Keratinocyte (primary cell): ENCODE measurements around the gene COL20A1. TPM values are rescaled to one million over a fixed set of nuclear protein-coding genes. Genes with fewer than 3 reads are reported as not detected.

Source experiments
- DNase-seq: peaks from one replicate; pipeline ENCODE4 v3.0.0-alpha.2; 2011; ENCODE audit warnings: low read depth, missing footprints, low spot score
- FAIRE-seq: peaks from 2 replicates; lab custom pipeline; 2011; peaks lifted over from hg19 to GRCh38; lab: Jason Lieb, UNC
- H2AFZ ChIP-seq: 2 replicates; pipeline ENCODE4 v1.6.0; 2012; ENCODE audit warnings: low read length, control low read depth, inconsistent platforms; ENCODE audit not compliant: control insufficient read depth
- H3K27ac ChIP-seq: 2 replicates; pipeline ENCODE4 v1.5.1; 2011; ENCODE audit warnings: low read length; ENCODE audit not compliant: control insufficient read depth, insufficient read depth
- H3K27me3 ChIP-seq: 3 replicates; pipeline ENCODE4 v1.6.0; 2011; ENCODE audit warnings: low read length; ENCODE audit not compliant: control insufficient read depth, insufficient read depth; ENCODE audit errors: extremely low read depth
- H3K36me3 ChIP-seq, 2 experiments: 2 replicates in 1 of 2; 3 replicates in 1 of 2; pipeline ENCODE4 v1.5.1; 2011; ENCODE audit warnings: low read length in 2 of 2, mild to moderate bottlenecking in 1 of 2; ENCODE audit not compliant: control insufficient read depth in 2 of 2, insufficient read depth in 2 of 2; ENCODE audit errors: extremely low read depth in 1 of 2
- H3K4me1 ChIP-seq: 3 replicates; pipeline ENCODE4 v1.5.1; 2011; ENCODE audit warnings: low read length; ENCODE audit not compliant: control insufficient read depth, insufficient read depth; ENCODE audit errors: extremely low read depth
- H3K4me2 ChIP-seq: 3 replicates; pipeline ENCODE4 v1.6.0; 2011; ENCODE audit warnings: low read depth, low read length; ENCODE audit not compliant: control insufficient read depth, insufficient read depth; ENCODE audit errors: extremely low read depth
- H3K4me3 ChIP-seq, 3 experiments: fragments of 200-600 bp in 1 of 3; sonication (generic) in 1 of 3; 2 replicates in 2 of 3; 3 replicates in 1 of 3; pipeline ENCODE4 v1.5.1; 2011 to 2016; ENCODE audit warnings: low read length in 3 of 3, mild to moderate bottlenecking in 3 of 3, control low read depth in 2 of 3, inconsistent platforms in 1 of 3, low read depth in 1 of 3, mixed read lengths in 1 of 3, mixed run types in 1 of 3, moderate library complexity in 1 of 3; ENCODE audit not compliant: control insufficient read depth in 2 of 3, insufficient read depth in 2 of 3; ENCODE audit errors: extremely low read depth in 1 of 3
- H3K79me2 ChIP-seq: 2 replicates; pipeline ENCODE4 v1.6.0; 2012; ENCODE audit warnings: low read length; ENCODE audit not compliant: control insufficient read depth, insufficient read depth
- H3K9ac ChIP-seq: 3 replicates; pipeline ENCODE4 v1.6.0; 2011; ENCODE audit warnings: low read length; ENCODE audit not compliant: control insufficient read depth, insufficient read depth; ENCODE audit errors: extremely low read depth
- H3K9me1 ChIP-seq: 3 replicates; pipeline ENCODE4 v1.6.0; 2011; ENCODE audit warnings: low read length; ENCODE audit not compliant: control insufficient read depth, insufficient read depth; ENCODE audit errors: extremely low read depth
- H3K9me3 ChIP-seq: 2 replicates; pipeline ENCODE4 v1.5.1; 2012; ENCODE audit warnings: low read depth, low read length; ENCODE audit not compliant: control insufficient read depth
- H4K20me1 ChIP-seq: 3 replicates; pipeline ENCODE4 v1.6.0; 2011; ENCODE audit warnings: low read length; ENCODE audit not compliant: control insufficient read depth, insufficient read depth; ENCODE audit errors: extremely low read depth
- CTCF ChIP-seq, 3 experiments: IDR thresholded peaks in 1 of 3; conservative IDR thresholded peaks in 1 of 3; optimal IDR thresholded peaks in 1 of 3; 2 replicates in 2 of 3; 3 replicates in 1 of 3; pipeline versions ENCODE3 to v1.5.1; 2011; ENCODE audit warnings: low read length in 3 of 3, mild to moderate bottlenecking in 3 of 3, moderate library complexity in 2 of 3, control low read depth in 1 of 3, inconsistent platforms in 1 of 3; ENCODE audit not compliant: insufficient read depth in 2 of 3; ENCODE audit errors: extremely low read depth in 1 of 3
- EZH2 ChIP-seq: IDR thresholded peaks from one replicate; pipeline ENCODE4 v1.6.1; 2012; ENCODE audit warnings: inconsistent platforms, mild to moderate bottlenecking, low read length, moderate library complexity
- dilution Hi-C: fragments of 300-500 bp; cut with MboI; formaldehyde crosslinking; loops from one replicate; pipeline ENCODE4 v1.7.0; 2020; ENCODE audit warnings: low sequenced_read_pairs; ENCODE audit not compliant: extremely low pct_ligation_motif_present
- polyA plus RNA-seq, 5 experiments: library from polyadenylated mRNA; depleted of rRNA in 3 of 5; stranded (reverse) in 3 of 5; stranded (forward) in 1 of 5; unstranded in 1 of 5; fragments of >200 nt; gene quantifications; 1 replicate in 1 of 5; 2 replicates in 3 of 5; 3 replicates in 1 of 5; pipeline versions ENCODE4 v1.2.1 to v1.2.3, GENCODE V29; 2011 to 2012; ENCODE audit warnings: missing spikeins in 2 of 5, low read depth in 1 of 5, low replicate concordance in 1 of 5

The COL20A1 gene
- polyA plus RNA-seq, 1 donor (not counting 4 experiments of a cell fraction or from before 2014, with no cell fraction given): not detected

- Histone ChIP-seq H3K27ac (no peak overlapping the region), H3K36me3 (no peaks in the 10 kb centered on the region), H3K4me1 (no peaks in the 10 kb centered on the region), H3K9ac (no peak overlapping the region), H3K9me1 (no peaks in the 10 kb centered on the region), H3K27me3 (peaks cover 14% of the 10 kb centered on the region), H3K4me2 (no peak overlapping the region), H3K4me3 (no peak overlapping the region), H3K79me2 (no peaks in the 10 kb centered on the region), H4K20me1 (no peaks in the 10 kb centered on the region), H2AFZ (no peak overlapping the region), H3K9me3 (no peaks in the 10 kb centered on the region)
- dilution Hi-C loops: no loop called here
- no peak for TF ChIP-seq EZH2
- no peak for TF ChIP-seq CTCF (optimal IDR thresholded peaks at IDR 0.05 in 1 of 3, IDR thresholded peaks at IDR 0.05 in 1 of 3, conservative IDR thresholded peaks at IDR 0.05 in 1 of 3; ENCODE audit: extremely low read depth in 1 of 3, insufficient read depth in 2 of 3, low read length in 3 of 3)
- DNase-seq: no peak
- FAIRE-seq: no peak
These were observed 24.8 kb downstream of the COL20A1 start for GRCh38 chr20:63317601-63318291.

DNA sequence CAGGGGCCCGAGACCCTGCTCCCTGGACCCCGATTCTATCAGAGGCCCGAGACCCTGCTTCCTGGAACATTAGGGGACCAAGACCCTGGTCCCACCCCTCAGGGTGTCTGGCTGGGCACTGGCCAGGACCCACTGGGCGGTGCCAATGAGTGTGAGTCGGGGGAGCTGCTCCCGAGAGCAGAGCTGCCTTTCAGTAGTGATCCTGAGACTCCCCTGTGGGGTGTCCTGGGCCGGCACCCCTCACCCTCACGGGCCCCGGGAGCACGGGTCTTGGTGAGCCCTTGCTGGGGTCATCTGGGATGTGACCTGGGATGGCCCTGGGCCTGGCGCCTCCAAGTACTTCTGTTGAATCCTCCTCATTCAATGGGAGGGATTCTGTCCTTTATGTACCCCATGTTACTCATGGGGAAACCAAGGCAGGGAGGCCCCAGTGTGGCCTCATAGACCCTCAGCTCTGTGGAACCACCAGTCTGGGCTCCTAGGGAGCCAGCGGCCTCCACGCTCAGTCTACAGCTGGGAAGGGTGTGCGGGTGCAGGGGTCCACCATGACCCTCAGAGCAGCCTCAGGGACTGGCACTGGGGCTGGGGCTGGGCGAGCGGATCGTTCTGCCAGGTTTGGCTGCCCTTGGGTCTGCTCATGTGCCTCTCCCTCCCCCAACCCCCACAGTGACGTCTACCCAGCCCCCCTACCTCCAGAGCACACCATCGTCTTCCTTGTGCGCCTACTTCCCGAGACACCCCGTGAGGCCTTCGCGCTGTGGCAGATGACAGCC is 25.6 kb downstream of the COL20A1 start:
- no peak overlapping the region for H2AFZ ChIP-seq
- no peak overlapping the region for H3K4me3 ChIP-seq
- H3K9me1 ChIP-seq: no peaks in the 10 kb centered on the region
- no peak overlapping the region for H3K9ac ChIP-seq
- H3K36me3 ChIP-seq: no peaks in the 10 kb centered on the region
- no peaks in the 10 kb centered on the region for H3K4me1 ChIP-seq
- H4K20me1 ChIP-seq: no peaks in the 10 kb centered on the region
- TF ChIP-seq CTCF (optimal IDR thresholded peaks at IDR 0.05 in 1 of 3, IDR thresholded peaks at IDR 0.05 in 1 of 3, conservative IDR thresholded peaks at IDR 0.05 in 1 of 3; ENCODE audit: extremely low read depth in 1 of 3, insufficient read depth in 2 of 3, low read length in 3 of 3): no peak
- TF ChIP-seq EZH2: no peak
- dilution Hi-C loops: no loop called here
- no peak for DNase-seq
- H3K9me3 ChIP-seq: no peaks in the 10 kb centered on the region
- no peak for FAIRE-seq
- H3K79me2 ChIP-seq: no peaks in the 10 kb centered on the region
- no peak overlapping the region for H3K27ac ChIP-seq
- no peak overlapping the region for H3K4me2 ChIP-seq
- H3K27me3 ChIP-seq: peaks cover 22% of the 10 kb centered on the region
